Vagina (tissue), 2 donors: ENCODE measurements around the gene MAP4K2. TPM values are rescaled to one million over a fixed set of nuclear protein-coding genes. Genes with fewer than 3 reads are reported as not detected.
"Not testable (repeated sequence)": the region's sequence is repeated elsewhere in the genome, so short reads cannot be mapped to it uniquely, and the experiment has no call there.

Experiments
- DNase-seq, 2 donors: peaks; one replicate each; pipeline ENCODE4 v3.0.0-alpha.2; 2017; ENCODE audit errors: extremely low spot score in 2 of 2
- H3K27ac ChIP-seq: fragments of 200-600 bp; sonication (generic); one replicate; pipeline ENCODE4 v1.5.1; 2019
- H3K27me3 ChIP-seq: fragments of 200-600 bp; sonication (generic); one replicate; pipeline ENCODE4 v1.5.1; 2019
- H3K36me3 ChIP-seq, 2 donors: fragments of 200-600 bp; sonication (generic); one replicate each; pipeline ENCODE4 v1.5.1; 2017 to 2019
- H3K4me1 ChIP-seq: fragments of 200-600 bp; sonication (generic); one replicate; pipeline ENCODE4 v1.5.1; 2019
- H3K4me3 ChIP-seq, 2 donors: fragments of 200-600 bp; sonication (generic); 1 replicate in 1 of 2; 2 replicates in 1 of 2; pipeline ENCODE4 v1.5.1; 2016 to 2019
- H3K9me3 ChIP-seq: fragments of 200-600 bp; sonication (generic); one replicate; pipeline ENCODE4 v1.5.1; 2019
- CTCF ChIP-seq, 3 experiments: fragments of 450-650 bp in 2 of 3; fragments of 200-600 bp in 1 of 3; sonication (generic) in 1 of 3; IDR thresholded peaks; one replicate each; pipeline ENCODE4 v1.5.1; 2017 to 2019; ENCODE audit warnings: antibody characterized with exemption in 3 of 3, mild to moderate bottlenecking in 2 of 3, moderate library complexity in 2 of 3
- POLR2A ChIP-seq, 2 donors: fragments of 450-650 bp; IDR thresholded peaks; one replicate each; pipeline ENCODE4 v1.6.1; 2017; ENCODE audit warnings: antibody characterized with exemption in 2 of 2, mild to moderate bottlenecking in 2 of 2, moderate library complexity in 2 of 2
- POLR2AphosphoS5 ChIP-seq, 2 donors: sonication (generic); formaldehyde crosslinking; IDR thresholded peaks; one replicate each; pipeline ENCODE4 v1.9.0; 2017; ENCODE audit warnings: antibody characterized with exemption in 2 of 2, mild to moderate bottlenecking in 2 of 2, low read depth in 1 of 2; ENCODE audit not compliant: insufficient read depth in 1 of 2
- intact Hi-C: fragments of 100-400 bp; cut with DNase I; formaldehyde crosslinking; loops from one replicate; pipeline ENCODE4 v1.15.1; 2023
- total RNA-seq: library from RNA; depleted of rRNA; stranded (reverse); fragments of >200 nt; gene quantifications from one replicate; pipeline ENCODE4 v1.2.3, GENCODE V29; 2016

MAP4K2 gene
- total RNA-seq, 1 donor from 2014 or later = 20.6 TPM

DNA sequence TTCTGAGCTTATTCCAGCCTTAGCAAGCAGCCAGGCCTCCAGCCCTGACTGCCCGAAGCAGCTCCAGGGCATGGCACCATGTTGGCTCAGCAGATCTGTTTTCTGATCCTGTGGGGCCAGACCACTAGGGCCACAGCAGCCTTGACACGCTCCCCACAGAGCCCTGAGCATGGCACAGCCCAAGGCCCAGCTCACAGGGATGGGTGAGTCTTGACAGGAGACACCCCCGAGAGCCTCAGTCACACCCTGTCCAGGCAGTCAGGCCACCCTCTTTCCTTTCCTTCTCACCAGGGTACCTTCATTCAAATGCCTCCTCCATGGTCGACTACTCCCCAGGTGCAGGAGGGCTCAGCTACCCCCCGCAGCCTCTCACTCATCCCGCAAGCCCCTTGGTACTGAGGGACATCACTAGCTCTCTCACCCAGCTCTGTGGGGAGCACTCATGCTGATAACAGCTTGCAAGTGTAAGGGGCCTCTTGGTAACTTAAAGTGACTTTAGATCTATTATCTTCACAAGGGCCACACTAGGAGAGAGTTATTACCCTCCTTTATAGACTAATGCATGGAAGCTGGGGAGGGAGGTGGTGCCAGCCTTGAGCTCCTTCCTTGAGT lies 45.3 kb upstream of the MAP4K2 start:
- Histone ChIP-seq H3K27ac (no peak overlapping the region), H3K4me1 (peaks cover 50% of the 10 kb centered on the region), H3K27me3 (no peaks in the 10 kb centered on the region), H3K4me3 (no peak overlapping the region), H3K36me3 (no peaks in the 10 kb centered on the region), H3K9me3 (no peaks in the 10 kb centered on the region)
- intact Hi-C loops = no loop called here
- DNase-seq = no peak
- TF ChIP-seq CTCF (IDR thresholded peaks at IDR 0.05) (no peak), POLR2A (IDR thresholded peaks at IDR 0.05) (no peak), POLR2AphosphoS5 (IDR thresholded peaks at IDR 0.05; ENCODE audit: insufficient read depth in 1 of 2, low read depth in 1 of 2) (no peak)

GRCh38 chr11:64846998-64847666 lies 44.1 kb upstream of the MAP4K2 start:
- DNase-seq = no peak
- TF ChIP-seq CTCF (IDR thresholded peaks at IDR 0.05) = peak; percentile 92 to 99 (median 98)
- TF ChIP-seq POLR2A (IDR thresholded peaks at IDR 0.05) = peak in 1 of 2 donors; percentile 3
- TF ChIP-seq POLR2AphosphoS5 (IDR thresholded peaks at IDR 0.05; ENCODE audit: insufficient read depth in 1 of 2, low read depth in 1 of 2) = peak in 1 of 2 donors; percentile 23
- Histone ChIP-seq H3K4me1 (peaks cover 46% of the 10 kb centered on the region), H3K4me3 (no peak overlapping the region), H3K9me3 (no peaks in the 10 kb centered on the region), H3K27me3 (no peaks in the 10 kb centered on the region), H3K36me3 (no peaks in the 10 kb centered on the region), H3K27ac (peak overlapping the region; percentile 3)
- intact Hi-C loops = no loop called here

GRCh38 chr11:64845776-64846129 lies 42.7 kb upstream of the MAP4K2 start:
- H3K9me3 ChIP-seq, H3K36me3 ChIP-seq, DNase-seq, H3K27ac ChIP-seq, H3K27me3 ChIP-seq, H3K4me3 ChIP-seq: not testable (repeated sequence)
- peaks cover 43% of the 10 kb centered on the region for H3K4me1 ChIP-seq
- intact Hi-C loops = loop anchor here (2.0 kb wide), 1 partner anchor 43 kb away; no protein-coding TSS in a partner anchor

DNA sequence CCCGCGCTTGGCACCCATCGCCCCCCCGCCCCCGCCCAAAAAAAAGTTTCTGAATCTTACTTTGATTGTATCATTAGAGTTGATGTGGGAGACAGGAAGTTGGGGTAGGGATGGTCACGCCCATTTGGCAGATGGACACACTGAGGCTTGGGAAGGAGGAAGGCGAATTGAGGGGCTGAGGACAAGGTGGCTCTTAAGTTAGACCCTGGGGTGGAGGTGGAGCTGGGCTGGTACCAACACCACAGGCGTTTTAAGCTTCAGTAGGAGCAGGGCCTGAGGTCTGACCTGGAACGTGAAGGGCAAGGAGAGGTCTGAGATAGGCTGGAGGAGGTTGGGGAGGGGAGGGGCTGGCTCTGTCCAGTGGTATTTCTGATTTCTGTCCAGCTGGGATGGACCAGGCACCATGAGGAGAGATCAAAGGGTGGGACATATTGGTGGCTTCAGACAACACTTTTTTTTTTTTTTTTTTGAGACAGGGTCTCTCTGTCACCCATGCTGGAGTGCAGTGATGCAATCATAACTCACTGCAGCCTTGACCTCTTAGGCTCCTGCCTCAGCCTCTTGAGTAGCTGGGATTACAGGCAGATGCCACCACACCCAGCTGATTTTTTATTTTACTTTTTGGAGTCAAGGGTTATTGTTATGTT lies 42.2 kb upstream of the MAP4K2 start:
- peak overlapping the region; percentile 50 to 56 for H3K4me3 ChIP-seq
- no peaks in the 10 kb centered on the region for H3K9me3 ChIP-seq
- H3K36me3 ChIP-seq = peaks cover 0 to 3% of the 10 kb centered on the region in 2 donors
- no peak for DNase-seq
- intact Hi-C loops = loop anchor here (2.0 kb wide), 1 partner anchor 44 kb away; no protein-coding TSS in a partner anchor
- H3K27ac ChIP-seq = peak overlapping the region; percentile 78
- H3K4me1 ChIP-seq = peaks cover 40% of the 10 kb centered on the region
- TF ChIP-seq CTCF (IDR thresholded peaks at IDR 0.05) (no peak), POLR2AphosphoS5 (IDR thresholded peaks at IDR 0.05; ENCODE audit: insufficient read depth in 1 of 2, low read depth in 1 of 2) (no peak), POLR2A (IDR thresholded peaks at IDR 0.05) (no peak)
- no peaks in the 10 kb centered on the region for H3K27me3 ChIP-seq

- DNase-seq = no peak
- H3K36me3 ChIP-seq = peaks cover 0 to 7% of the 10 kb centered on the region in 2 donors
- no peaks in the 10 kb centered on the region for H3K9me3 ChIP-seq
- H3K27me3 ChIP-seq = no peaks in the 10 kb centered on the region
- TF ChIP-seq POLR2AphosphoS5 (IDR thresholded peaks at IDR 0.05; ENCODE audit: insufficient read depth in 1 of 2, low read depth in 1 of 2) = peak in 1 of 2 donors; percentile 27
- no peak for TF ChIP-seq POLR2A (IDR thresholded peaks at IDR 0.05)
- peak in 1 of 3 experiments; percentile 13 for TF ChIP-seq CTCF (IDR thresholded peaks at IDR 0.05)
- H3K4me1 ChIP-seq = peaks cover 33% of the 10 kb centered on the region
- peak within 1 kb of the TSS; percentile 78 for H3K27ac ChIP-seq
- intact Hi-C loops = loop anchor here (2.0 kb wide), 1 partner anchor 44 kb away; no protein-coding TSS in a partner anchor
- peak within 1 kb of the TSS; percentile 50 to 56 for H3K4me3 ChIP-seq
These were observed 41.5 kb upstream of the MAP4K2 start, which contains the start of gene CDC42BPG for GRCh38 chr11:64844330-64845128. TSS of gene CDC42BPG (minus strand) at chr11:64844653. CDS start at chr11:64844569, 84 bp downstream.
